Fibroblast of pulmonary artery (primary cell): ENCODE results near the gene GALNTL6.
A peak's percentile ranks its signal among the peaks of the same experiment; 100 is the strongest.

Experiments
- DNase-seq: peaks from one replicate; pipeline ENCODE4 v3.0.0-alpha.2; 2010; ENCODE audit warnings: low read depth
- H3K4me3 ChIP-seq: replicated peaks from 2 replicates; pipeline ENCODE4 v1.5.1; 2011; ENCODE audit warnings: low read depth, mild to moderate bottlenecking, control low read depth, low read length, moderate library complexity
- TF ChIP-seq, protein P1 (sequence below): IDR thresholded peaks from 2 replicates; pipeline ENCODE4 v1.5.1; 2011; ENCODE audit warnings: mild to moderate bottlenecking, control low read depth, low read length, inconsistent platforms; ENCODE audit errors: missing control alignments

The GALNTL6 gene

GRCh38 chr4:172083272-172083671 lies 270.1 kb downstream of the GALNTL6 start:
- no peak for DNase-seq
- no peak overlapping the region for H3K4me3 ChIP-seq
- TF ChIP-seq, protein P1, sequence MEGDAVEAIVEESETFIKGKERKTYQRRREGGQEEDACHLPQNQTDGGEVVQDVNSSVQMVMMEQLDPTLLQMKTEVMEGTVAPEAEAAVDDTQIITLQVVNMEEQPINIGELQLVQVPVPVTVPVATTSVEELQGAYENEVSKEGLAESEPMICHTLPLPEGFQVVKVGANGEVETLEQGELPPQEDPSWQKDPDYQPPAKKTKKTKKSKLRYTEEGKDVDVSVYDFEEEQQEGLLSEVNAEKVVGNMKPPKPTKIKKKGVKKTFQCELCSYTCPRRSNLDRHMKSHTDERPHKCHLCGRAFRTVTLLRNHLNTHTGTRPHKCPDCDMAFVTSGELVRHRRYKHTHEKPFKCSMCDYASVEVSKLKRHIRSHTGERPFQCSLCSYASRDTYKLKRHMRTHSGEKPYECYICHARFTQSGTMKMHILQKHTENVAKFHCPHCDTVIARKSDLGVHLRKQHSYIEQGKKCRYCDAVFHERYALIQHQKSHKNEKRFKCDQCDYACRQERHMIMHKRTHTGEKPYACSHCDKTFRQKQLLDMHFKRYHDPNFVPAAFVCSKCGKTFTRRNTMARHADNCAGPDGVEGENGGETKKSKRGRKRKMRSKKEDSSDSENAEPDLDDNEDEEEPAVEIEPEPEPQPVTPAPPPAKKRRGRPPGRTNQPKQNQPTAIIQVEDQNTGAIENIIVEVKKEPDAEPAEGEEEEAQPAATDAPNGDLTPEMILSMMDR, result no peak

- no peak overlapping the region for H3K4me3 ChIP-seq
- TF ChIP-seq, protein P1, result no peak
- no peak for DNase-seq
Measured at GRCh38 chr4:172088556-172088955, 275.4 kb downstream of the GALNTL6 start.

GRCh38 chr4:172095161-172095560 lies 282.0 kb downstream of the GALNTL6 start:
- TF ChIP-seq, protein P1, result no peak
- DNase-seq, result no peak
- no peak overlapping the region for H3K4me3 ChIP-seq

DNA sequence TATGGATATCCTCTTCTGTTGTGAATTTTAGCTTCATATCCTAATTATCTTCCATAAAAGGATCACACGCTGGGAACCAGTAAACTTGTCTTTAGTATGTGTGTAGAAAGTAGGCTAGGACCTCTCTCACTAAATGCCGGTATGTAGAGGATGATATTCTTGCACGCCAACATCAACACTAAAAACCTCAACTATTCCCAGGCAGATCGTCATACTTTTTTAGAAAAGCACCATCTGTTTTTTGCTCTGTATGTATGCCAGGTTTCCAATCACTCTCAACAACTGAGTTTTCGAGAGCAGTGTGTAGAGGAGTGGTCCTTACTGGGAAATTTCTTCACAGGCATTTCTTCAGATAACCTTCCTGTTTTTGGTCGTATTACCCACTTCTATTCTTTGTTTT lies 283.6 kb downstream of the GALNTL6 start:
- peak; percentile 11 for DNase-seq
- TF ChIP-seq, protein P1, result no peak
- no peak overlapping the region for H3K4me3 ChIP-seq

DNA sequence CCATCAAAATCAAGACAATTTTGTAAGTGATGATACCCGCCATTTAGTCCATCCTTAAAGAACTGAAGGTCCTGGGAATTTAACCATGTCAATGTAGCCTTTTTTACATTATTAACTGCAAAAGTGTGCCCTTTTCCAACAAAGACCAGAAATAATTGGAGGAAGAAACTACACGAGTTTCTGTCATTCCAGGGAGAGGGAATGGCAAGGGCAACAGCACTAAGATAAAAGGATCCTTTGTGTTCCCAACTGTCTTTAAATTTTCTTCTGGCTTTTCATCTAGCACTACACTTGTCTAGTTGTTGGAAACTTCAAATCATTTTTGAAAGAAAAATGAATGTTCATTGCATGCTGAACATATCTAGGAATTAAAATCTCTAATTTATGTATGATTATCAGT lies 286.2 kb downstream of the GALNTL6 start:
- TF ChIP-seq, protein P1, result no peak
- H3K4me3 ChIP-seq, result no peak overlapping the region
- DNase-seq, result no peak

- TF ChIP-seq, protein P1, result no peak
- DNase-seq, result no peak
Measured at GRCh38 chr4:172103456-172103855, 290.3 kb downstream of the GALNTL6 start.

DNA sequence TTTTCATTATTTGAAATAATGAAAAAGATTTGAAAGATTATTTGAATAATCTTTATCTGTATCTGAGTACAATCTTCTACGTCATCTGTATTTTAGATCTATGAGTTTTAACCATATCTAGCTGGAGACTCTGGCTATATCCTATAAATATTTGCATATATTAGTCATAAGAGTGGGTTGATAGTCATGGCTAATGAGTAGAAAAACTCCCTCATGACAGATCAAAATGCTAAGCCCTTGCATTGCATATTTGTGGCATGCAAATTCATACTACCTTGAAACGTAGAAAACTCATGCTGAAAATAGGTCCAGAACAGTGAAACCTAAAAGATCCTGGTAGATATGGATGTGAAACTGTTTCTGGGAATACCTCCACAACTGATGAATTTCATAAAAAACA lies 291.3 kb downstream of the GALNTL6 start:
- TF ChIP-seq, protein P1, result no peak
- H3K4me3 ChIP-seq, result no peak overlapping the region
- DNase-seq, result no peak

More at GRCh38 chr4:172103456-172103855, 290.3 kb downstream of the GALNTL6 start:
- no peak overlapping the region for H3K4me3 ChIP-seq
